Esophagus muscularis mucosa (tissue), 4 donors: ENCODE results near the gene RANBP17. TPM values are rescaled to one million over a fixed set of nuclear protein-coding genes. Genes with fewer than 3 reads are reported as not detected.

Source experiments
- DNase-seq: peaks from one replicate; pipeline ENCODE4 v3.0.0-alpha.2; 2017; ENCODE audit errors: extremely low spot score
- H3K27ac ChIP-seq, 4 donors: fragments of 200-600 bp; sonication (generic); replicated peaks in 1 of 4; 1 replicate in 3 of 4; 2 replicates in 1 of 4; pipeline ENCODE4 v1.5.1; 2016 to 2019; ENCODE audit warnings: mild to moderate bottlenecking in 1 of 4
- H3K27me3 ChIP-seq, 4 donors: fragments of 200-600 bp; sonication (generic); one replicate each; pipeline versions ENCODE4 v1.5.1 to v1.6.0; 2016 to 2019
- H3K36me3 ChIP-seq, 4 donors: fragments of 200-600 bp; sonication (generic); one replicate each; pipeline ENCODE4 v1.5.1; 2016 to 2019
- H3K4me1 ChIP-seq, 4 donors: fragments of 200-600 bp; sonication (generic); one replicate each; pipeline ENCODE4 v1.5.1; 2016 to 2019
- H3K4me3 ChIP-seq, 4 donors: fragments of 200-600 bp; sonication (generic); 1 replicate in 2 of 4; 2 replicates in 2 of 4; pipeline ENCODE4 v1.5.1; 2016 to 2019; ENCODE audit warnings: mild to moderate bottlenecking in 4 of 4, moderate library complexity in 1 of 4
- H3K9me3 ChIP-seq, 4 donors: fragments of 200-600 bp; sonication (generic); 1 replicate in 3 of 4; 2 replicates in 1 of 4; pipeline ENCODE4 v1.5.1; 2016 to 2019
- EP300 ChIP-seq: sonication (generic); formaldehyde crosslinking; IDR thresholded peaks from one replicate; pipeline ENCODE4 v1.6.1; 2017; ENCODE audit warnings: antibody characterized with exemption
- POLR2A ChIP-seq: fragments of 450-650 bp; IDR thresholded peaks from one replicate; pipeline ENCODE4 v1.6.1; 2017; ENCODE audit warnings: antibody characterized with exemption, moderate library complexity, mild to moderate bottlenecking, low read depth
- POLR2AphosphoS5 ChIP-seq, 2 donors: sonication (generic); formaldehyde crosslinking; IDR thresholded peaks; one replicate each; pipeline ENCODE4 v1.6.1; 2017; ENCODE audit warnings: antibody characterized with exemption in 2 of 2
- WGBS: methylation state at CpG from one replicate; pipeline ENCODE4 v1.1.5; 2018; 5-methylcytosine and 5-hydroxymethylcytosine counted together
- intact Hi-C: fragments of 100-400 bp; cut with DNase I; formaldehyde crosslinking; loops from one replicate; pipeline ENCODE4 v1.15.1; 2023
- small RNA-seq, 3 donors: library from RNA; depleted of rRNA; stranded (forward); fragments of <200 nt; gene quantifications; one replicate each; pipeline ENCODE3, GENCODE V24; 2016
- total RNA-seq, 4 donors: library from RNA; depleted of rRNA; stranded (reverse); fragments of >200 nt; gene quantifications; one replicate each; pipeline versions ENCODE4 v1.1.0 to v1.2.1, GENCODE V29; 2016
- TF ChIP-seq, protein P1 (sequence below), 3 experiments: fragments of 200-600 bp in 2 of 3; fragments of 450-650 bp in 1 of 3; sonication (generic) in 2 of 3; IDR thresholded peaks; one replicate each; pipeline ENCODE4 v1.5.1; 2017 to 2019; ENCODE audit warnings: antibody characterized with exemption in 3 of 3, mild to moderate bottlenecking in 2 of 3, moderate library complexity in 1 of 3

Gene RANBP17
- total RNA-seq, 4 donors from 2014 or later: 16.4 to 28.2 (median 17.7) TPM

DNA sequence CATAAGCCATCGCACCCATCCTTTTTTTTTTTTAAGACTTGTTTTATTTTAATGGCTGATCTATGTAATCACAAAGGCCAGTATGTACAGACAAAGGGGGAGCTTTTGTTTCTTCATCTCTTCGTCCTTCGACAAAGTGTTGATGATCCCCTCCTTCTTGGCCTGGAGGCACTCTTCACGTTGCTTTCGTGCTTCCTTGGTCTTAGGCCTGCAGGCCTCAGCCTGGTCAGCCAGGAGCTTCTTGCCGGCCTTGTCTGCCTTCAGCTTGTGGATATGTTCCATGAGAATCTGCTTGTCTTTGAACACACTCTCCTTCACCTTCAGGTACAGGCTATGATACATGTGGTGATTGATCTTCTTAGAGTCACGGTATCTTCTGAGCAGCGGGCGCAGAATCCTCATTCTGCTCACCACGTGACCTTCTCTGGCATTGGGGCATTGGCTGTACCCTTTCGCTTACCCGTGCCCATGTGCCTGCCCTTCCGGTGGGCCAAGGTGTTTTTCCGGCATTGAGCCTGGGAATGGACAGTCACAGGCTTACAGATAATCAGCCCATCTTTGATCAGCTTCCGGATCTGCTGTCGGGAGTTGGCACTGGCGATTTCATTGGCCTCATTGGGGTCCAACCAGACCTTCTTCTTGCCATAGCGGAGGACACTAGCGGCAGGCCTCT is 483.3 kb downstream of the RANBP17 start:
- no peak for TF ChIP-seq POLR2A
- TF ChIP-seq, protein P1, sequence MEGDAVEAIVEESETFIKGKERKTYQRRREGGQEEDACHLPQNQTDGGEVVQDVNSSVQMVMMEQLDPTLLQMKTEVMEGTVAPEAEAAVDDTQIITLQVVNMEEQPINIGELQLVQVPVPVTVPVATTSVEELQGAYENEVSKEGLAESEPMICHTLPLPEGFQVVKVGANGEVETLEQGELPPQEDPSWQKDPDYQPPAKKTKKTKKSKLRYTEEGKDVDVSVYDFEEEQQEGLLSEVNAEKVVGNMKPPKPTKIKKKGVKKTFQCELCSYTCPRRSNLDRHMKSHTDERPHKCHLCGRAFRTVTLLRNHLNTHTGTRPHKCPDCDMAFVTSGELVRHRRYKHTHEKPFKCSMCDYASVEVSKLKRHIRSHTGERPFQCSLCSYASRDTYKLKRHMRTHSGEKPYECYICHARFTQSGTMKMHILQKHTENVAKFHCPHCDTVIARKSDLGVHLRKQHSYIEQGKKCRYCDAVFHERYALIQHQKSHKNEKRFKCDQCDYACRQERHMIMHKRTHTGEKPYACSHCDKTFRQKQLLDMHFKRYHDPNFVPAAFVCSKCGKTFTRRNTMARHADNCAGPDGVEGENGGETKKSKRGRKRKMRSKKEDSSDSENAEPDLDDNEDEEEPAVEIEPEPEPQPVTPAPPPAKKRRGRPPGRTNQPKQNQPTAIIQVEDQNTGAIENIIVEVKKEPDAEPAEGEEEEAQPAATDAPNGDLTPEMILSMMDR (IDR thresholded peaks at IDR 0.05): no peak
- no peak for TF ChIP-seq EP300
- no peak for TF ChIP-seq POLR2AphosphoS5 (IDR thresholded peaks at IDR 0.05)
- DNase-seq: no peak
- Histone ChIP-seq H3K27ac (no peak overlapping the region), H3K9me3 (no peaks in the 10 kb centered on the region), H3K4me3 (no peak overlapping the region), H3K27me3 (peaks cover 0 to 23% (median 3%) of the 10 kb centered on the region in 4 donors), H3K36me3 (no peaks in the 10 kb centered on the region), H3K4me1 (no peaks in the 10 kb centered on the region)
- 96% methylated on average over 19 of the region's 19 CpGs for WGBS
- intact Hi-C loops: loop anchor here (10.0 kb wide), 1 partner anchor 600 kb away; no protein-coding TSS in a partner anchor

Small RNA genes within 50 kb of the gene (small RNA-seq; reads per million reads assigned to genes)
- gene AC091980.1: 0 reads per million in 3 donors

Other genes with a start within 250 kb of the RANBP17 start
- gene GABRP, start 78.3 kb upstream of the RANBP17 start, total RNA-seq: under 1 TPM in 1 of 4 donors, not detected in 3; 0.42 TPM